MM.1S (cell line): Measurements from ENCODE around the gene AUTS2.

Source experiments
- DNase-seq: peaks from one replicate; pipeline ENCODE4 v3.0.0-alpha.2; 2015
- H2AFZ ChIP-seq: fragments of 300-600 bp; sonication (generic); 2 replicates; pipeline ENCODE4 v1.6.0; 2016; ENCODE audit warnings: antibody characterized with exemption, low read length
- H3F3A ChIP-seq: fragments of 300-600 bp; sonication (generic); 2 replicates; pipeline ENCODE4 v1.6.1; 2016; ENCODE audit warnings: mild to moderate bottlenecking, antibody characterized with exemption, low read length, moderate library complexity, mixed read lengths; ENCODE audit not compliant: insufficient read depth
- H3K27ac ChIP-seq: fragments of 300-600 bp; sonication (generic); 2 replicates; pipeline ENCODE4 v1.5.1; 2016; ENCODE audit warnings: mild to moderate bottlenecking, low read length
- H3K27me3 ChIP-seq: fragments of 300-600 bp; sonication (generic); replicated peaks from 2 replicates; pipeline ENCODE4 v1.6.0; 2016; ENCODE audit warnings: low read length; ENCODE audit not compliant: insufficient read depth
- H3K36me3 ChIP-seq: fragments of 300-600 bp; sonication (generic); replicated peaks from 2 replicates; pipeline ENCODE4 v1.6.1; 2016; ENCODE audit warnings: mild to moderate bottlenecking, low read length, mixed read lengths; ENCODE audit not compliant: insufficient read depth
- H3K4me1 ChIP-seq: fragments of 300-600 bp; sonication (generic); 2 replicates; pipeline ENCODE4 v1.6.1; 2016; ENCODE audit warnings: low read length, mixed read lengths
- H3K4me2 ChIP-seq: fragments of 300-600 bp; sonication (generic); 2 replicates; pipeline ENCODE4 v1.6.0; 2016; ENCODE audit warnings: low read depth, low read length
- H3K4me3 ChIP-seq: fragments of 300-600 bp; sonication (generic); 2 replicates; pipeline ENCODE4 v1.5.1; 2016; ENCODE audit warnings: low read length, mixed read lengths
- H3K79me2 ChIP-seq: fragments of 300-600 bp; sonication (generic); 2 replicates; pipeline ENCODE4 v1.6.1; 2016; ENCODE audit warnings: mixed run types, low read length, mixed read lengths
- H3K9ac ChIP-seq: fragments of 300-600 bp; sonication (generic); 2 replicates; pipeline ENCODE4 v1.6.1; 2016; ENCODE audit warnings: low read length, mixed read lengths
- H3K9me2 ChIP-seq: fragments of 300-600 bp; sonication (generic); replicated peaks from 2 replicates; pipeline ENCODE4 v1.6.1; 2016; ENCODE audit warnings: mild to moderate bottlenecking, low read length, mixed read lengths; ENCODE audit not compliant: insufficient read depth
- H3K9me3 ChIP-seq: fragments of 300-600 bp; sonication (generic); replicated peaks from 2 replicates; pipeline ENCODE4 v1.6.1; 2016; ENCODE audit warnings: mild to moderate bottlenecking, low read length, mixed read lengths; ENCODE audit not compliant: insufficient read depth
- H4K20me1 ChIP-seq: fragments of 300-600 bp; sonication (generic); 2 replicates; pipeline ENCODE4 v1.6.1; 2016; ENCODE audit warnings: mild to moderate bottlenecking, low read length, moderate library complexity, mixed read lengths; ENCODE audit not compliant: insufficient read depth
- EZH2 ChIP-seq: fragments of 300-600 bp; sonication (generic); optimal IDR thresholded peaks from 2 replicates; pipeline ENCODE3; 2017; ENCODE audit warnings: low read depth, mild to moderate bottlenecking, antibody characterized with exemption, low read length, mixed read lengths
- EZH2phosphoT487 ChIP-seq: fragments of 300-600 bp; sonication (generic); IDR thresholded peaks from 2 replicates; pipeline ENCODE4 v1.6.1; 2018; ENCODE audit warnings: antibody characterized with exemption, low read length
- TF ChIP-seq, protein P1 (sequence below): fragments of 300-600 bp; sonication (generic); IDR thresholded peaks from 2 replicates; pipeline ENCODE4 v1.5.1; 2016; ENCODE audit warnings: antibody characterized with exemption, low read length, mixed read lengths

Gene AUTS2

GRCh38 chr7:70379210-70379609, 780.9 kb downstream of the AUTS2 start:
- H3K4me2 ChIP-seq: no peak overlapping the region
- no peaks in the 10 kb centered on the region for H3K4me1 ChIP-seq
- H3K27ac ChIP-seq: no peak overlapping the region
- H2AFZ ChIP-seq: no peak overlapping the region
- no peaks in the 10 kb centered on the region for H3K9me3 ChIP-seq
- H3K9me2 ChIP-seq: no peaks in the 10 kb centered on the region
- no peaks in the 10 kb centered on the region for H3K79me2 ChIP-seq
- TF ChIP-seq EZH2 (no peak), EZH2phosphoT487 (no peak)
- TF ChIP-seq, protein P1, sequence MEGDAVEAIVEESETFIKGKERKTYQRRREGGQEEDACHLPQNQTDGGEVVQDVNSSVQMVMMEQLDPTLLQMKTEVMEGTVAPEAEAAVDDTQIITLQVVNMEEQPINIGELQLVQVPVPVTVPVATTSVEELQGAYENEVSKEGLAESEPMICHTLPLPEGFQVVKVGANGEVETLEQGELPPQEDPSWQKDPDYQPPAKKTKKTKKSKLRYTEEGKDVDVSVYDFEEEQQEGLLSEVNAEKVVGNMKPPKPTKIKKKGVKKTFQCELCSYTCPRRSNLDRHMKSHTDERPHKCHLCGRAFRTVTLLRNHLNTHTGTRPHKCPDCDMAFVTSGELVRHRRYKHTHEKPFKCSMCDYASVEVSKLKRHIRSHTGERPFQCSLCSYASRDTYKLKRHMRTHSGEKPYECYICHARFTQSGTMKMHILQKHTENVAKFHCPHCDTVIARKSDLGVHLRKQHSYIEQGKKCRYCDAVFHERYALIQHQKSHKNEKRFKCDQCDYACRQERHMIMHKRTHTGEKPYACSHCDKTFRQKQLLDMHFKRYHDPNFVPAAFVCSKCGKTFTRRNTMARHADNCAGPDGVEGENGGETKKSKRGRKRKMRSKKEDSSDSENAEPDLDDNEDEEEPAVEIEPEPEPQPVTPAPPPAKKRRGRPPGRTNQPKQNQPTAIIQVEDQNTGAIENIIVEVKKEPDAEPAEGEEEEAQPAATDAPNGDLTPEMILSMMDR: no peak
- H3K4me3 ChIP-seq: no peak overlapping the region
- no peaks in the 10 kb centered on the region for H3F3A ChIP-seq
- DNase-seq: no peak
- H3K9ac ChIP-seq: no peak overlapping the region
- H4K20me1 ChIP-seq: no peaks in the 10 kb centered on the region
- no peaks in the 10 kb centered on the region for H3K27me3 ChIP-seq
- no peaks in the 10 kb centered on the region for H3K36me3 ChIP-seq

DNA sequence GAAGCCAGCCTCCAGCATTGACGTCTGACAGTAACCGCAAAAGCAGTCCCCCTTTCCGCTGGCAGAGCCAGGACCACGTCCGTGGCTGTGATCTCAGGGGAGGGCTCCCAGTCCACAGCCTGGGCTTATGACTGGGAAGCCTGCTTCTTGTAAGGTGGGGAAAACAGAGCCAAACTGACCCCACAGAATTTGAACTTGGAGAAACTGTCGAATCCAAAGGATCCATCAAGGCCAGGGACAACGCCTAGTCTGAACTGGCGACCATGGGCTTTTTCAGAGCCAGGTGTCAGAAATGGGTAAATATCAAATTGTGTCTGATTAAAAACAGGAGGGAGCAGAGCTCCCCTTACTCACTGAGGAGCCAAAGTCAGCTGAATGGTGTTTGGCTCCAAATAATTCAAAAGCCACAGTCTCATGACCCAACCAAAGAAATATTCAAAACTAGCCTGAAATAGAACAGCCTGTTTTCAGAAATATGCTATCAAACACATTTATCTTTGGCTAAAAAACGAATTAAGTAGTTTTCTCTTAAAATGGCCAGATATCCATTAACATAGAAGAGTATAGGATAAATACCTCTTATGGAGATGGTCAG, 782.2 kb downstream of the AUTS2 start:
- no peak overlapping the region for H3K27ac ChIP-seq
- no peaks in the 10 kb centered on the region for H4K20me1 ChIP-seq
- H3K9ac ChIP-seq: no peak overlapping the region
- H3K4me1 ChIP-seq: no peaks in the 10 kb centered on the region
- H3K36me3 ChIP-seq: no peaks in the 10 kb centered on the region
- H3K4me3 ChIP-seq: no peak overlapping the region
- TF ChIP-seq EZH2 (no peak), EZH2phosphoT487 (no peak)
- TF ChIP-seq, protein P1: no peak
- H3K27me3 ChIP-seq: no peaks in the 10 kb centered on the region
- no peaks in the 10 kb centered on the region for H3K9me2 ChIP-seq
- H3K79me2 ChIP-seq: no peaks in the 10 kb centered on the region
- no peak overlapping the region for H2AFZ ChIP-seq
- no peaks in the 10 kb centered on the region for H3K9me3 ChIP-seq
- no peaks in the 10 kb centered on the region for H3F3A ChIP-seq
- no peak overlapping the region for H3K4me2 ChIP-seq
- DNase-seq: no peak

DNA sequence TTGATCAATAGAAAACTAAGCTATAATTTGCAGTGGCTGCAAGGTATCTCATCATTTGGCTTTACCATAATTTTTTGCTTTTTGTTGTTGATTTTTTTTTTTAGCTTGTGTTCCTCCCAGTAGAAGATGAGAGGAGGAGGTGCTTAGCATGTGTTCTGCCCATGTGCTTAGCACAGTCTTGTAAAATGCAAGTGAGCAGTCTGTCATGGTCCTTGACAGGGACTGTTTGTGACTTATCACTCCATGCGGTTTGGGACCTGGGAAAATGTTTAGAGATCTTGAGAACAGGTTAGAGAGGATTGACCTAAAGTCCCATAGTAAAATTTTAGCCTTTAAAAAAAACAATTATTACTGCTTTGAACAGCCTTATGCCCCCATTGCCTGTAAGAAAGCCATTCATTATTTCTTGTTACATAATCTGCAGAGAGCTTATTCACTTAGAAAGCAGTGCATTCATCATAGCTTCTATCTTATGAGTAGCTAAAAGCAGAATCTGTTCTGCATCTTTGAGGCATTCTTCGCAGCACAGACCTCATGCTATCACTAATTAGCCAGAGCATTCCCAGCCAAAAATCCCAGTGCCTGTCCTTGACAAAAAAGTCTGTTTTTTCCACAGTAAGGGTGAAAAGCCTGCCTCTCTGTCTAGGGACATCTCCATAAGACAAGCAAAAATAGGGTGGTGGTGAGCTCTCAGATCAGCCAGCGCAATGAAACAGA, 784.9 kb downstream of the AUTS2 start:
- no peak overlapping the region for H3K9ac ChIP-seq
- H3K27ac ChIP-seq: no peak overlapping the region

More for the DNA sequence above, 784.9 kb downstream of the AUTS2 start:
- Histone ChIP-seq H3K36me3 (no peaks in the 10 kb centered on the region), H2AFZ (no peak overlapping the region), H3K4me3 (no peak overlapping the region), H3K79me2 (no peaks in the 10 kb centered on the region), H3K9me2 (no peaks in the 10 kb centered on the region), H3K4me2 (no peak overlapping the region), H3K4me1 (no peaks in the 10 kb centered on the region), H4K20me1 (no peaks in the 10 kb centered on the region), H3K9me3 (no peaks in the 10 kb centered on the region), H3K27me3 (no peaks in the 10 kb centered on the region), H3F3A (no peaks in the 10 kb centered on the region)
- no peak for TF ChIP-seq EZH2
- TF ChIP-seq, protein P1: no peak
- TF ChIP-seq EZH2phosphoT487: no peak
- DNase-seq: no peak
